Colonic mucosa (tissue), 4 donors: ENCODE measurements around the gene MED31. TPM values are rescaled to one million over a fixed set of nuclear protein-coding genes. Genes with fewer than 3 reads are reported as not detected.
"Not testable (repeated sequence)": the region's sequence is repeated elsewhere in the genome, so short reads cannot be mapped to it uniquely, and the experiment has no call there.

ENCODE experiments used
- DNase-seq: peaks from one replicate; pipeline ENCODE4 v3.0.0-alpha.2; 2020
- H3K27ac ChIP-seq: fragments of 200-600 bp; one replicate; pipeline ENCODE4 v1.8.0; 2021
- H3K27me3 ChIP-seq: fragments of 200-600 bp; one replicate; pipeline ENCODE4 v1.8.0; 2021
- H3K36me3 ChIP-seq: fragments of 200-600 bp; one replicate; pipeline ENCODE4 v1.8.0; 2021
- H3K4me1 ChIP-seq: fragments of 200-600 bp; one replicate; pipeline ENCODE4 v1.8.0; 2021; ENCODE audit warnings: mild to moderate bottlenecking
- H3K4me3 ChIP-seq: fragments of 200-600 bp; one replicate; pipeline ENCODE4 v1.8.0; 2021
- H3K9ac ChIP-seq, 2 donors: one replicate each; pipeline ENCODE4 v1.7.0; 2013; ENCODE audit warnings: control low read depth in 2 of 2, low read depth in 2 of 2, low read length in 2 of 2
- H3K9me3 ChIP-seq: fragments of 200-600 bp; one replicate; pipeline ENCODE4 v1.8.0; 2021
- intact Hi-C: fragments of 100-400 bp; cut with DNase I; formaldehyde crosslinking; loops from one replicate; pipeline ENCODE4 v1.14.1; 2022
- total RNA-seq, 2 donors: library from RNA; stranded (reverse); fragmentation: NEBNext Ultra II Directional in 1 of 2; extraction: Animal tissue kit (Norgen Biotek cat#: 25700) in 1 of 2; gene quantifications; one replicate each; pipeline ENCODE4 v1.2.1, GENCODE V29; 2021
- TF ChIP-seq, protein P1 (sequence below): fragments of 200-600 bp; IDR thresholded peaks from one replicate; pipeline ENCODE4 v1.8.0; 2022; ENCODE audit warnings: antibody characterized with exemption, mild to moderate bottlenecking
- donor health status: healthy.
- donor health status: DM: no; HTN: no; CAD: no.
- donor health status: DM: no; HTN: no; CAD: no.

Gene MED31
- total RNA-seq, 2 donors from 2014 or later: 14.3 to 15.2 TPM

GRCh38 chr17:6695565-6695964 lies 44.2 kb upstream of the MED31 start:
- H3K9me3 ChIP-seq: no peaks in the 10 kb centered on the region
- DNase-seq: no peak
- intact Hi-C loops: no loop called here
- no peaks in the 10 kb centered on the region for H3K27me3 ChIP-seq
- no peak overlapping the region for H3K4me3 ChIP-seq
- H3K36me3 ChIP-seq: no peaks in the 10 kb centered on the region
- no peak overlapping the region for H3K27ac ChIP-seq
- no peaks in the 10 kb centered on the region for H3K4me1 ChIP-seq
- H3K9ac ChIP-seq: no peak overlapping the region
- TF ChIP-seq, protein P1, sequence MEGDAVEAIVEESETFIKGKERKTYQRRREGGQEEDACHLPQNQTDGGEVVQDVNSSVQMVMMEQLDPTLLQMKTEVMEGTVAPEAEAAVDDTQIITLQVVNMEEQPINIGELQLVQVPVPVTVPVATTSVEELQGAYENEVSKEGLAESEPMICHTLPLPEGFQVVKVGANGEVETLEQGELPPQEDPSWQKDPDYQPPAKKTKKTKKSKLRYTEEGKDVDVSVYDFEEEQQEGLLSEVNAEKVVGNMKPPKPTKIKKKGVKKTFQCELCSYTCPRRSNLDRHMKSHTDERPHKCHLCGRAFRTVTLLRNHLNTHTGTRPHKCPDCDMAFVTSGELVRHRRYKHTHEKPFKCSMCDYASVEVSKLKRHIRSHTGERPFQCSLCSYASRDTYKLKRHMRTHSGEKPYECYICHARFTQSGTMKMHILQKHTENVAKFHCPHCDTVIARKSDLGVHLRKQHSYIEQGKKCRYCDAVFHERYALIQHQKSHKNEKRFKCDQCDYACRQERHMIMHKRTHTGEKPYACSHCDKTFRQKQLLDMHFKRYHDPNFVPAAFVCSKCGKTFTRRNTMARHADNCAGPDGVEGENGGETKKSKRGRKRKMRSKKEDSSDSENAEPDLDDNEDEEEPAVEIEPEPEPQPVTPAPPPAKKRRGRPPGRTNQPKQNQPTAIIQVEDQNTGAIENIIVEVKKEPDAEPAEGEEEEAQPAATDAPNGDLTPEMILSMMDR: no peak

DNA sequence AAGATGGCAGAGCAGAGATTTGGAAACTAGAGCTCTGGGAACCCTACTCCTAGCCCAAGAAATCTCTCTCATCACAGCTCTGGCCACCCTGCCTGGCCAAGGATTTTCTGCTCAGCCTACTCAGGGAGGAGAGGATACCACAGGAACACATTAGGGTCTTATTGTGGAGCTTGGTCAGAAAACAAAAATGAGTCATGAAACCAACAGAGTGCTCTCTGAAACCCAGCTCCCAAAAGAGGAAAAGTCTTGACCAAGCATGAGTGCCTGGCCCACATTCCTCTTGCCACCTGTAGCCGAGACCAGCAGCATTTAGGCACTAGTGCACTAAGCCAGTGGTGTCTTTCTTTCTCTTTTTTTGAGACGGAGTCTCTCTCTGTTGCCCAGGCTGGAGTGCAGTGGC lies 43.6 kb upstream of the MED31 start:
- H3K36me3 ChIP-seq: no peaks in the 10 kb centered on the region
- TF ChIP-seq, protein P1: no peak
- intact Hi-C loops: no loop called here
- H3K9ac ChIP-seq: no peak overlapping the region
- no peaks in the 10 kb centered on the region for H3K27me3 ChIP-seq
- DNase-seq: no peak
- H3K4me1 ChIP-seq: no peaks in the 10 kb centered on the region
- H3K4me3 ChIP-seq: no peak overlapping the region
- H3K27ac ChIP-seq: no peak overlapping the region
- H3K9me3 ChIP-seq: no peaks in the 10 kb centered on the region

DNA sequence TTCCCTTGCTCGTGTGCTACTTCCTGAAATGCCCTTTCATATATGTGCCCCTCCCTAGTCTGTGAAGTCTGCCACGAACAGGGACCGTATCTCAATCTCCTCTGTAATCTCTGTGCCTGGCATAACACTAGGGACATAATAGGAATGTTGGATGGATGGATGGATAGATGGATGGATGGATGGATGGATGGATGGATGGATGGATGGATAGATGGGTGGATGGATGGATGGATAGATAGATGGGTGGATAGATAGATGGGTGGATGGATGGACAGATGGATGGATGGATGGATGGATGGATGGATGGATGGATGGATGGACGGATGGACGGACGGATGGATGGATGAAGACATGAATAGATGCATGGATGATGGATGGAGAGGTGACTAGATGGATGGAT lies 40.6 kb upstream of the MED31 start:
- H3K4me1 ChIP-seq, H3K27ac ChIP-seq, H3K9ac ChIP-seq, H3K4me3 ChIP-seq, intact Hi-C loops, H3K9me3 ChIP-seq, H3K27me3 ChIP-seq, H3K36me3 ChIP-seq, DNase-seq: not testable (repeated sequence)

- Histone ChIP-seq H3K9ac (no peak overlapping the region), H3K4me3 (no peak overlapping the region), H3K9me3 (no peaks in the 10 kb centered on the region), H3K27ac (no peak overlapping the region), H3K36me3 (no peaks in the 10 kb centered on the region), H3K4me1 (no peaks in the 10 kb centered on the region), H3K27me3 (no peaks in the 10 kb centered on the region)
- TF ChIP-seq, protein P1: no peak
- intact Hi-C loops: no loop called here
- DNase-seq: no peak
Observed at GRCh38 chr17:6691546-6691945, 40.1 kb upstream of the MED31 start.

- no peak for DNase-seq
- Histone ChIP-seq H3K9ac (no peak overlapping the region), H3K27ac (no peak overlapping the region), H3K27me3 (no peaks in the 10 kb centered on the region), H3K36me3 (no peaks in the 10 kb centered on the region), H3K4me1 (no peaks in the 10 kb centered on the region), H3K9me3 (no peaks in the 10 kb centered on the region), H3K4me3 (no peak overlapping the region)
- intact Hi-C loops: no loop called here
- TF ChIP-seq, protein P1: no peak
Observed at GRCh38 chr17:6690641-6691040, 39.2 kb upstream of the MED31 start.

GRCh38 chr17:6688944-6689343 lies 37.5 kb upstream of the MED31 start:
- Histone ChIP-seq H3K4me1 (no peaks in the 10 kb centered on the region), H3K27me3 (no peaks in the 10 kb centered on the region), H3K27ac (no peak overlapping the region), H3K4me3 (no peak overlapping the region), H3K9ac (no peak overlapping the region), H3K9me3 (no peaks in the 10 kb centered on the region), H3K36me3 (no peaks in the 10 kb centered on the region)
- TF ChIP-seq, protein P1: no peak
- no peak for DNase-seq
- intact Hi-C loops: no loop called here
